ENCODE results near the gene NFYA.

The NFYA gene

DNA sequence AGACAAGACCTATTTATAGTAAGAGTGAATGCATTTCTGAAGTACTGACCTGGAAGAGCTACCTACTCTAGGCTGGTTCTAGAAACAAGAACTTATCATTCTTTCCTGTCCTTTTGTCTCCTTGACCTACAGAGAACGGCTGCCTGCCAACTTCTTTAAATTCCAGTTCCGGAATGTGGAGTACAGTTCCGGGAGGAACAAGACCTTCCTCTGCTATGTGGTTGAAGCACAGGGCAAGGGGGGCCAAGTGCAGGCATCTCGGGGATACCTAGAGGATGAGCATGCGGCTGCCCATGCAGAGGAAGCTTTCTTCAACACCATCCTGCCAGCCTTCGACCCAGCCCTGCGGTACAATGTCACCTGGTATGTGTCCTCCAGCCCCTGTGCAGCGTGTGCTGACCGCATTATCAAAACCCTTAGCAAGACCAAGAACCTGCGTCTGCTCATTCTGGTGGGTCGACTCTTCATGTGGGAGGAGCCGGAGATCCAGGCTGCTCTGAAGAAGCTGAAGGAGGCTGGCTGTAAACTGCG lies 11.5 kb upstream of the NFYA start:
- H2BK120ac ChIP-seq (ENCODE audit: low read depth, low read length) = no peak overlapping the region
- no peak overlapping the region for H2AK5ac ChIP-seq (ENCODE audit: low read length, severe bottlenecking)
- no peaks in the 10 kb centered on the region for H3K27me3 ChIP-seq (ENCODE audit: control insufficient read depth in 1 of 2, insufficient read depth in 1 of 2, low read length in 2 of 2)
- H3K27ac ChIP-seq (ENCODE audit: low read length, poor library complexity, severe bottlenecking) = no peak overlapping the region
- DNase-seq = no peak
- no peaks in the 10 kb centered on the region for H3K9me3 ChIP-seq (ENCODE audit: control insufficient read depth, low read length)
- H3K9ac ChIP-seq (ENCODE audit: low read length) = no peak overlapping the region
- peaks cover 3% of the 10 kb centered on the region for H3K4me1 ChIP-seq (ENCODE audit: control insufficient read depth, insufficient read depth, low read depth, low read length)
- WGBS = 95% methylated on average over 13 of the region's 13 CpGs
- no peak overlapping the region for H2BK15ac ChIP-seq (ENCODE audit: low read depth, poor library complexity, severe bottlenecking)
- H3K4ac ChIP-seq (ENCODE audit: low read depth in 1 of 2, low read length in 2 of 2) = no peak overlapping the region
- H3K4me2 ChIP-seq (ENCODE audit: low read length, poor library complexity, severe bottlenecking) = no peak overlapping the region
- H4K91ac ChIP-seq (ENCODE audit: low read length) = no peak overlapping the region
- H4K8ac ChIP-seq (ENCODE audit: low read length) = no peak overlapping the region
- H3K36me3 ChIP-seq (ENCODE audit: control insufficient read depth in 1 of 2, insufficient read depth in 2 of 2, low read depth in 1 of 2, low read length in 2 of 2) = peaks cover 5 to 24% of the 10 kb centered on the region in 2 experiments
- H3K14ac ChIP-seq (ENCODE audit: low read length in 2 of 2) = no peak overlapping the region
- H3K79me1 ChIP-seq (replicated peaks; ENCODE audit: low read length, poor library complexity, severe bottlenecking) = peaks cover 6% of the 10 kb centered on the region
- no peak overlapping the region for H2AFZ ChIP-seq (ENCODE audit: low read depth, low read length)
- no peak overlapping the region for H3K4me3 ChIP-seq (ENCODE audit: insufficient read depth in 1 of 2, low read depth in 1 of 2, low read length in 2 of 2)
- H3K18ac ChIP-seq (ENCODE audit: low read depth in 1 of 2, low read length in 2 of 2) = no peak overlapping the region
- H2BK12ac ChIP-seq (ENCODE audit: low read length in 2 of 2) = no peak overlapping the region
- H3K23ac ChIP-seq (ENCODE audit: low read length in 2 of 2) = no peak overlapping the region
- no peak overlapping the region for H2BK5ac ChIP-seq (ENCODE audit: low read depth, low read length, poor library complexity, severe bottlenecking)

- Histone ChIP-seq H2AK5ac (ENCODE audit: low read length, severe bottlenecking) (no peak overlapping the region), H4K8ac (ENCODE audit: low read length) (no peak overlapping the region), H2AFZ (ENCODE audit: low read depth, low read length) (no peak overlapping the region), H3K18ac (ENCODE audit: low read depth in 1 of 2, low read length in 2 of 2) (no peak overlapping the region), H3K23ac (ENCODE audit: low read length in 2 of 2) (no peak overlapping the region), H3K27ac (ENCODE audit: low read length, poor library complexity, severe bottlenecking) (no peak overlapping the region), H3K9me3 (ENCODE audit: control insufficient read depth, low read length) (no peaks in the 10 kb centered on the region), H3K27me3 (ENCODE audit: control insufficient read depth in 1 of 2, insufficient read depth in 1 of 2, low read length in 2 of 2) (no peaks in the 10 kb centered on the region), H3K4me2 (ENCODE audit: low read length, poor library complexity, severe bottlenecking) (no peak overlapping the region), H3K79me1 (replicated peaks; ENCODE audit: low read length, poor library complexity, severe bottlenecking) (peaks cover 7% of the 10 kb centered on the region), H2BK5ac (ENCODE audit: low read depth, low read length, poor library complexity, severe bottlenecking) (no peak overlapping the region), H4K91ac (ENCODE audit: low read length) (no peak overlapping the region), H3K14ac (ENCODE audit: low read length in 2 of 2) (no peak overlapping the region), H3K9ac (ENCODE audit: low read length) (no peak overlapping the region), H2BK15ac (ENCODE audit: low read depth, poor library complexity, severe bottlenecking) (no peak overlapping the region), H2BK12ac (ENCODE audit: low read length in 2 of 2) (no peak overlapping the region), H3K36me3 (ENCODE audit: control insufficient read depth in 1 of 2, insufficient read depth in 2 of 2, low read depth in 1 of 2, low read length in 2 of 2) (peaks cover 5 to 26% of the 10 kb centered on the region in 2 experiments), H3K4me3 (ENCODE audit: insufficient read depth in 1 of 2, low read depth in 1 of 2, low read length in 2 of 2) (no peak overlapping the region), H3K4me1 (ENCODE audit: control insufficient read depth, insufficient read depth, low read depth, low read length) (peaks cover 3% of the 10 kb centered on the region), H3K4ac (ENCODE audit: low read depth in 1 of 2, low read length in 2 of 2) (no peak overlapping the region), H2BK120ac (ENCODE audit: low read depth, low read length) (no peak overlapping the region)
- 97% methylated on average over 1 of the region's 1 CpG for WGBS
- no peak for DNase-seq
These were observed 10.7 kb upstream of the NFYA start for GRCh38 chr6:41062056-41062455.

GRCh38 chr6:41063884-41064285 lies 8.9 kb upstream of the NFYA start:
- no peak for DNase-seq
- Histone ChIP-seq H3K79me1 (replicated peaks; ENCODE audit: low read length, poor library complexity, severe bottlenecking) (peaks cover 7% of the 10 kb centered on the region), H3K27me3 (ENCODE audit: control insufficient read depth in 1 of 2, insufficient read depth in 1 of 2, low read length in 2 of 2) (no peaks in the 10 kb centered on the region), H3K14ac (ENCODE audit: low read length in 2 of 2) (no peak overlapping the region), H3K4me3 (ENCODE audit: insufficient read depth in 1 of 2, low read depth in 1 of 2, low read length in 2 of 2) (no peak overlapping the region), H4K91ac (ENCODE audit: low read length) (no peak overlapping the region), H3K9me3 (ENCODE audit: control insufficient read depth, low read length) (no peaks in the 10 kb centered on the region), H2BK5ac (ENCODE audit: low read depth, low read length, poor library complexity, severe bottlenecking) (no peak overlapping the region), H2AFZ (ENCODE audit: low read depth, low read length) (no peak overlapping the region), H3K4me1 (ENCODE audit: control insufficient read depth, insufficient read depth, low read depth, low read length) (peaks cover 3% of the 10 kb centered on the region), H2BK12ac (ENCODE audit: low read length in 2 of 2) (no peak overlapping the region), H2AK5ac (ENCODE audit: low read length, severe bottlenecking) (no peak overlapping the region), H2BK120ac (ENCODE audit: low read depth, low read length) (no peak overlapping the region), H3K23ac (ENCODE audit: low read length in 2 of 2) (no peak overlapping the region), H2BK15ac (ENCODE audit: low read depth, poor library complexity, severe bottlenecking) (no peak overlapping the region), H3K4ac (ENCODE audit: low read depth in 1 of 2, low read length in 2 of 2) (no peak overlapping the region), H3K27ac (ENCODE audit: low read length, poor library complexity, severe bottlenecking) (no peak overlapping the region), H3K4me2 (ENCODE audit: low read length, poor library complexity, severe bottlenecking) (no peak overlapping the region), H3K9ac (ENCODE audit: low read length) (no peak overlapping the region), H3K36me3 (ENCODE audit: control insufficient read depth in 1 of 2, insufficient read depth in 2 of 2, low read depth in 1 of 2, low read length in 2 of 2) (peaks cover 5 to 44% of the 10 kb centered on the region in 2 experiments), H4K8ac (ENCODE audit: low read length) (no peak overlapping the region), H3K18ac (ENCODE audit: low read depth in 1 of 2, low read length in 2 of 2) (no peak overlapping the region)
- 94% methylated on average over 2 of the region's 2 CpGs for WGBS

DNA sequence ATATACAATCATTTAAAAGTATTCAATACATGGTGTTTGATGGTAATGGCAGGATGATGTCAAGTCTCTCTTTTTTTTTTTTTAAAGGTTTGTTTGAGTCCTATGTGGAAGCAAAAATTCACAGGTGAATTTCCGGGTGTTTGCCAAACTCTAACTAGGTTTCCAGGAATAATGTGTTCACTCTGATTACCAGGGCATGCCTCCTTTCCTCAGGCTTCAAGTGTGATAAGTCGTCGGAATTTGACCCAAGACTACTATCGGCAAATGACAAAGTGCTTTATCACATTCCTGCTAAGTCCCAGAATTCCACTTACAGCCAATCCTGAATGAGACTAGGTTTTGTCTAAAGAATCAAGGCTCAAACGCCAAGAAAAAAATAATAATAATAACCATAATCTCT lies 7.9 kb upstream of the NFYA start:
- Histone ChIP-seq H3K14ac (ENCODE audit: low read length in 2 of 2) (no peak overlapping the region), H3K18ac (ENCODE audit: low read depth in 1 of 2, low read length in 2 of 2) (no peak overlapping the region), H3K79me1 (replicated peaks; ENCODE audit: low read length, poor library complexity, severe bottlenecking) (peaks cover 13% of the 10 kb centered on the region), H4K8ac (ENCODE audit: low read length) (no peak overlapping the region), H3K27me3 (ENCODE audit: control insufficient read depth in 1 of 2, insufficient read depth in 1 of 2, low read length in 2 of 2) (no peaks in the 10 kb centered on the region), H3K4me3 (ENCODE audit: insufficient read depth in 1 of 2, low read depth in 1 of 2, low read length in 2 of 2) (no peak overlapping the region), H2BK5ac (ENCODE audit: low read depth, low read length, poor library complexity, severe bottlenecking) (no peak overlapping the region), H2AK5ac (ENCODE audit: low read length, severe bottlenecking) (no peak overlapping the region), H2BK120ac (ENCODE audit: low read depth, low read length) (no peak overlapping the region), H3K4me1 (ENCODE audit: control insufficient read depth, insufficient read depth, low read depth, low read length) (peaks cover 2% of the 10 kb centered on the region), H3K4me2 (ENCODE audit: low read length, poor library complexity, severe bottlenecking) (no peak overlapping the region), H3K4ac (ENCODE audit: low read depth in 1 of 2, low read length in 2 of 2) (no peak overlapping the region), H4K91ac (ENCODE audit: low read length) (no peak overlapping the region), H3K36me3 (ENCODE audit: control insufficient read depth in 1 of 2, insufficient read depth in 2 of 2, low read depth in 1 of 2, low read length in 2 of 2) (peaks cover 5 to 53% of the 10 kb centered on the region in 2 experiments), H3K9ac (ENCODE audit: low read length) (no peak overlapping the region), H3K27ac (ENCODE audit: low read length, poor library complexity, severe bottlenecking) (no peak overlapping the region), H3K9me3 (ENCODE audit: control insufficient read depth, low read length) (no peaks in the 10 kb centered on the region), H2BK15ac (ENCODE audit: low read depth, poor library complexity, severe bottlenecking) (no peak overlapping the region), H3K23ac (ENCODE audit: low read length in 2 of 2) (no peak overlapping the region), H2BK12ac (ENCODE audit: low read length in 2 of 2) (no peak overlapping the region), H2AFZ (ENCODE audit: low read depth, low read length) (no peak overlapping the region)
- WGBS = 96% methylated on average over 4 of the region's 5 CpGs
- DNase-seq = no peak
